Measurements from ENCODE around the gene RFPL1.

RFPL1 gene

GRCh38 chr22:29443861-29444792 lies 5.7 kb downstream of the RFPL1 start:
- no peak for DNase-seq

DNA sequence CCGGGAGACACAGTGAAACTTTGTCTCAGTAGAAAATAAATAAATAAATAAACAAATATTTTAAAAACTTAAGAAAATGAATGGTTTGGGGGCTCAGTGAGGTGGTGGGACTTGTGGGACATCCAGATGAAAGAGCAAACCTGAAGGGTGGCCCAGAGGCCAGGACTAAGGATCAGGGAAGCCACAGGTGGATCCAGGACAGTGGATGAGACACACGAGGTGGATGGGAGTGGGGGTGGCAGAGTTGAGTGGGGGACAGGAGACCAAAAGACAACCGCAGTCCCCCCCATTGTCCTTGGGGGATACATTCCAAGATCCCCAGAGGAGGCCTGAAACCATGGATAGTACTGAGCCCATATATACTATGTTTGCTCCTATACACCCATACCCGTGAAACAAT lies 7.1 kb downstream of the RFPL1 start:
- DNase-seq: no peak

DNA sequence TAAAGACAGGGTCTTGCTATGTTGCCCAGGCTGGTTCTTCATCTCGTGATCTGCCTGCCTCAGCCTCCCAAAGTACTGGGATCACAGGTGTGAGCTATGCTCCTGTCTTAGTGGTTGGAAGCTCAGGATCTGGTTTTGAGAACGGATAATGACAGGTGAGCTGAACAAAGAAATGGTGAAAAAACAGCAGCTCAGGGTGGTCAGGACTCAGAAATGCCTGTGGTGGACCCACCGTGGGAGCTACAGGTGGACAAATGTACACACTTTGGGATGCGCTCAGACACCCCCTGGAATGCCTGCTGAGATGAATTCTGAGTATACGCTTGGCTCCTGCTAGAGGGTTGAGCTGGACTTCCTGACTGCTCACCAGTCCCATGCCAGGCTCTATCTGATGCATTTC lies 9.5 kb downstream of the RFPL1 start:
- no peak for DNase-seq

- no peak for DNase-seq
These were observed 11.0 kb downstream of the RFPL1 start for GRCh38 chr22:29449296-29449875.

DNA sequence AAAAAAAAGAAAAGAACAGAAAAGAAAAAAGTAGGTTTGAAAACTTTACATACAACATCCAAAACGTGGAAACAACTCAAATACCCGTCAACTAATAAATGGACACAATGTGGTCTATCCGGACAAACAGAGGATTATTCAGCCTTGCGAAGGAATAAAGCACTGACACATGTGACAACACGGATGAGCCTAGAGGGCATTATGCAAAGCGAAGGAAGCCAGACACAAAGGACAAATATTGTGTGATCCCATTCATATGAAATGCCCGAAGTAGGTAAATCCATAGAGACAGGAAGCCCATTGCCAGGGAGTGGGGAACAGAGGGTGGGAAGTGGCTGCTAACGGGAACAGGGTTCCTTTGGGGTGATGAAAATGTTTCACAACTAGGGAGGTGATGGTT lies 11.8 kb downstream of the RFPL1 start:
- no peak for DNase-seq

DNA sequence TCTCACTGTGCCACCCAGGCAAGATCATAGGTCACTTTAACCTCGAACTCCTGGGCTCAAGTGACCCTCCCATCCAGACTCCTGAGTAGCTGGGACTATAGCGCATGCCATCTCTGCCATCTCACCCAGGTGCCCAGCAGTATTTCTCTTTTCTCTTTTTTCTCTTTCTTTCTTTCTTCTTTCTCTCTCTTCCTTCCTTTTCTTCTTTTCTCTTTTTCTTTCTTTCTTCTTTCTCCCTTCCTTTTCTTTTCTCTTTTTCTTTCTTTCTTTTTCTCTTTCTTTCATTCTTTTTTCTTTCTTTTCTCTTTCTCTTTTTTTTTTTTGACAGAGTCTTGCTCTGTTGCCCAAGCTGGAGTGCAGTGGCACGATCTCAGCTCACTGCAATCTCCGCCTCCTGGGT lies 13.5 kb downstream of the RFPL1 start:
- no peak for DNase-seq

DNA sequence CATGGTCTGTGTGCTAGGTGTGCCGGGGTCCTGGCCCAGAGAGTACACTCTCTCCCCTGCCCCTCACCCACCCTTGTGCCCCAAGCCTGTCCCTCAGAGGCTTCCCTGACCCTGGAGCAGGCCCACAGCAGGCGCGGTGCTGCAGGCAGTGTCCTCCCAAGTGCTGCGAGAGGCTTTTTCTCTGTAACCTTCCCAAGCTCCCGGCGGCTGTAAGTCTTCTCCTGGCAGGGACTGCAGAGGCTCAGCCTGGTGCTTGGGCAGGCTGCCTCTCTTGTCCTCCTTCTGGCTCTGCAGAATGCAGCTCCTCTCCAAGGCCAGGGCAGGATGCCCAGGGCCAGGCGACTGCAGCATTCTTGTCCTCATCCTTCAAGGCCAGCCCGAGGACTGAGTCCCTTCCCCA lies 15.9 kb downstream of the RFPL1 start:
- no peak for DNase-seq

GRCh38 chr22:29456211-29456671 lies 17.9 kb downstream of the RFPL1 start:
- DNase-seq: no peak

DNA sequence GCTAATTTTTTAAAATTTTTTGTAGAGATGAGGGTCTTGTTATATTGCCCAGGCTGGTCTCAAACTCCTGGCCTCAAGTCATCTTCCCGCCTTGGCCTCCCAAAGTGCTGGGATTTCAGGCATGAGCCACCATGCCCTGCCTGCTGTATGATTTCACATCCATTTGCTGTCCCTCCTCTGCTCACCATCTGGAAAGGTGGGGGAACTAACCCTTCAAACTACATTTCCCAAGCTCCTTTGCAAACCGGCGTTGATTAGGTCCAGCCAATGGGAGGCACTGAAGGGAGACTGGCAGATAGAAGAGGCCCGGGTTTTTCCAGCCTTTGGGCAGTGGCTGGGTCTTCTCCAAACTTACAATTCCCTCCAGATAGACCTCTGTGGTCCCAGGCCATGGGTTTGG lies 19.3 kb downstream of the RFPL1 start:
- no peak for DNase-seq

GRCh38 chr22:29458551-29458950 lies 20.2 kb downstream of the RFPL1 start:
- no peak for DNase-seq

DNA sequence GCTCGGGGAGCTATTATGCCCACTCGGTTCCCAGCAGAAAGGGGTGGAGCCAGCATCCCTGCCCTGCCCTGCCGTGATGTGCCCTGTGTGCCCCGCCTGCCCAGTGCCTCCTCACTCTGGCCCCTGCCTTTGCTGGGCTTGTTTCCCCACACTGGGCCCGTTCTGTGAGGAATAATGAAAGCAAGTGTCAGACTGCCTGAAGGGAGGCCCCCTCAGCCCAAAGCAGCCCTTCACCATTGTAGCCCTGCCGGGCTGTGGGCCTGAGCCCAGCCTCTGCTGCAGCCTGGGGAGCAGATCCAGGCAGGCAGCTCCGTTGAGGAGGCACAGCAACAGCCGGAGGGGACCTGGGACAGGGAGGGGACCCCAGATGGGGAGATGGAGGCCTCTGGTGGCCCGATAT lies 21.4 kb downstream of the RFPL1 start:
- DNase-seq: no peak

DNA sequence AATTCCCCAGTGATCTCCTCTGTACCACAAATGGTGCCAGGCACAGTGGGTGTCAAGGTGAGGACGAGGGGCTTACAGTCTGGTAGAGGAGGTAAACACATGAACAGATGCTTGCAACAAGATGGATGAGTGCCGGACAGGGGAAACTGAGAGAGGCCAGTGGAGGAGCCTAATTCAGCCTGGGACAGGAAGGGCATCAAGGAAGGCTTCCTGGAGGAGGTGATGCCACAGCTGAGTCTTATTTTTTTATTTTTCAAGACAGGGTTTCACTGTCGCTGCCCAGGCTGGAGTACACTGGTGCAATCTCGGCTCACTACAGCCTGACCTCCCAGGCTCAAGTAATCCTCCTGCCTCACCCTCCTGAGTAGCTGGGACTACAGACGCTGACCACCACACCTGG lies 22.9 kb downstream of the RFPL1 start:
- no peak for DNase-seq

- DNase-seq: no peak
These were observed 25.2 kb downstream of the RFPL1 start for GRCh38 chr22:29463629-29464028.

DNA sequence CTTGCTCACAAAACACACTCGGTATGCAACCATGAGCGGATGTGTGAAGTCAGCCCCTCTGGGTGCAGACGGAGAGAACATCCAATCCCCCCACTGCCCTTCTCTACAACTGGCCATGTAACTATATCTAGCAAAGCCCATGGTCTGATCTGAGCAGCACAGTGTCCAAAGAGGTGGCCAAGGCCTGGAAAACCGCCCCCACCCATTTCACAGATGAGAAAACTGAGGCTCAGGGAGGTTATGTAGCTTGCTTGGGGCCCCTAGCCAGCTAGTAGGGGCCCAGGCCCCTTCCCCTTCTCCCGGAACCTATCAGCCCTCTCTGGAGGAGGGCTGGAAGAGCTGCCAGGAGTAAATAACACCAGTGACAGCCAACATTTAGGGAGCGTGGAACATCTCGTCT lies 26.2 kb downstream of the RFPL1 start:
- DNase-seq: no peak

- DNase-seq: no peak
These were observed 31.4 kb downstream of the RFPL1 start for GRCh38 chr22:29469755-29470154.

- DNase-seq: peak; percentile 79
These were observed 31.9 kb downstream of the RFPL1 start for GRCh38 chr22:29470159-29470855.

- DNase-seq: no peak
These were observed 34.6 kb downstream of the RFPL1 start for GRCh38 chr22:29473001-29473400.

DNA sequence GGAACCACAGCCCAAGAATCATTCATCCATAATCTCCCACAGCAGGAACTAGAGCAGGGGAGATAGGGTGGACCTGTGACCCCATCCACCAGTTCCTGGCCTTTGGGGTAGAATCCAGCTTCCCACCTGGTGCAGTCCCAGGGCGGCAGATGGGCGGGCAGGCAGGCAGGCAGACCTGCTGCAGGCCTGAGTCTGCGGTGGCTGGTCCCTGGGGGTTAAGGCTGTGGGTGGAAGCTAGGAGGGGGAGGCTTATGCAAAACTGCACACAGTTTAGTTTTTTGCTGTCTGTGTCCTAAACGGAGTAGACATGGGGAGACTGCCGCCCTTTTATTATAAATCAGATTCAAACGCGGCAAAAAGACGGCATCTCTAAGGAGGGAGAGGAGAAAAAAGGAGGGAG lies 37.2 kb downstream of the RFPL1 start:
- no peak for DNase-seq

DNA sequence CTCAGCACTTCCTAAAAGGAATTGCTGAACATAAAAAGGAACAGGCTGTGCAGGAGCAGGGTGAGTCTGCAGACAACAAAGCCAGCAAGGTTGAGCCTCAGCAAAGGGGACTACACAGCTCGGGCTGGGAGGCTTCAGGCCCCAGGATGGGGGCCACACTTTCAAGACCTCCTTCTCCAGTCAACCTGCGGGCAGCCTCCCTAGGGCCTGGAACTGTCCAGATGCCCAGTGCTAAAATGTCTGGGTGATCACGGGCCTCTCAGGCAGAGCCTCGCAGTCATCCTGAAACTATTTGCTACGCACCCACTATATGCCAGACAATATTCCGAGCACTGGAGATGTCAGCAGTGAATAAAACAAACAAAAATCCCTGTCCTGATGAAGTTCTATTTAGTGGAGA lies 37.7 kb downstream of the RFPL1 start:
- DNase-seq: no peak

DNA sequence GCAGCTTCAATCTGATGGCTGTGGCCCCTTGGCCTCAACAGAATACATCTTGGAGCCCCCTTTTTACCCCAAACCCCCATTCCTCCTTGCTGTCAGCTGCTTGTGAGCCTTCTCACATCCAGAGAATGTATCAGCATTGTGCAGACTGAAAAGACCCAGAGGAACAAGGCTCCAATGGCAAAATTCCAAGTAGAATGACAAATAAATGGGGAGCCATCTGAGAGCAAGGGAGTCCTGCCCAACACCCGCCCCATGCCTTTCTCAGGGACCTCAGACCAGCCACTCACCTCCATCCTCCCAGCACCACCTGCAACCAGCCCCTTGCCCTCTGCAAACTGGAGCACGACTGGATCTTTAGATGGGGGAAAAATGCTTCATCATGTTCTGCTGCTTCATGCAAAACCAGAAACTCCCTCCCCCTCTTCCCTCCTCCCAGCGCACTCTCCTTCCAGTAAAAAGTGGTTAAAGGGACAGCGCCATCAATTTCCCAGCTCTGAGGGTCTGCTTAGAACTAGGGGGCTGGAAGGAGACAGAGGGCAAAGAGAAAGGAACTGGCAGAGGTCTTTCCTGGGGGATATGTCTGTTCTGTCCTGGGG lies 39.4 kb downstream of the RFPL1 start:
- no peak for DNase-seq

DNA sequence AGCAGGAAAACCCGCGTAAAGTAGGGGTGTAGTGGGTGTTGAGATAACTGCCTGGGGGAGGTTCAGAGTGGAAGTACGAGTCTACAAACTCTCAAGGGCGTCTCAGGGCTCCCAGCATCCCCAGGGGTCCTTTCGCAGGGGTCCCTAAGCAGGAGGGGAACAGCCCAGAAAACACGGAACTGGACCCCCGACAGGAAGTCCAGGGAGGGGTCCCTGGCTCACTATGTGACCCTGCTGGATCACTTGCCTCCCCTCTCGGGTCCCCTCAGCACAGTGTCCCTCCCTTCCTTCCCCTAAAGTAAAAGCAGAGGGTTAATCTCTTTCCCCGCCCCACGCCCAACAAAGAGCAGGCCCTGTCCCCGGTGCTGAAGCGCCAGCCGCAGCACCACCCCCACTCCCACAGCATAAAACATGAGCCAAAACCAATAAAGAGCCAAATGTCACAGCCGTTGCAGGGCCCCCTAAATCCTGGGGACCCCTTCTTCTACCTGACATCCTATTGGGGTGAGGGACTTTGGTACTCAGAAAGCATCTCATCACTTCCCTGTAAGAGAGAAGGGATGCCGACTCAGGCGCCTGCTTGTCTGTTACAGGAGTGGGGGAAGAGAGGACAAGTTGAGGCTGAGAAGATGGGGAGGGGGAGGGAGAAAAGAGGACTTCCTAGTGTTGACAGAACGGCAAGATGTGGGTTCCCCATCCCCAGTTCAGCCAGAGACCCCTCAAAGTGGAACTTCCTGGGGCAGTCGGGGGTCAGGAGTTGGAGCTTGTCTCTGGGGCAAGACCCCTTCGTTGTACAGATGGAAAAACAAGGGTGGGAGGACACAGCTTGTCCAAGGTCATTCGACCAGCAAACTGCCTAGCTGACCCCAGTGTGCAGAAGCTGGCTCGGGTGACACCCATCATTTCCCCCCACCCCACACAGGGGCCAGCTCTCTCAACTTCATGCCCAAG lies 40.2 kb downstream of the RFPL1 start:
- peak; percentile 34 for DNase-seq

Measured in activated naive CD4-positive, alpha-beta T cell treated with Interleukin-2 at 50 U/mL for 16 hours (primary cell).